Activated CD4-positive, alpha-beta T cell treated with anti-CD3 and anti-CD28 coated beads, Interleukin-2, amount 50 U/mL, for 1 hour (primary cell): ENCODE results near the gene TAF4.
A peak's percentile ranks its signal among the peaks of the same experiment; 100 is the strongest.

Source experiments
- DNase-seq: peaks from one replicate; pipeline ENCODE4 v3.0.0-alpha.2; 2020

The TAF4 gene

GRCh38 chr20:62018437-62019143 lies 47.1 kb downstream of the TAF4 start:
- no peak for DNase-seq

- DNase-seq: no peak
Measured at GRCh38 chr20:62015540-62016288, 50.0 kb downstream of the TAF4 start.

GRCh38 chr20:62014889-62015537 lies 50.7 kb downstream of the TAF4 start:
- no peak for DNase-seq

GRCh38 chr20:62014488-62014775 lies 51.2 kb downstream of the TAF4 start:
- DNase-seq: no peak

- no peak for DNase-seq
Measured at GRCh38 chr20:62012631-62013030, 53.0 kb downstream of the TAF4 start.

DNA sequence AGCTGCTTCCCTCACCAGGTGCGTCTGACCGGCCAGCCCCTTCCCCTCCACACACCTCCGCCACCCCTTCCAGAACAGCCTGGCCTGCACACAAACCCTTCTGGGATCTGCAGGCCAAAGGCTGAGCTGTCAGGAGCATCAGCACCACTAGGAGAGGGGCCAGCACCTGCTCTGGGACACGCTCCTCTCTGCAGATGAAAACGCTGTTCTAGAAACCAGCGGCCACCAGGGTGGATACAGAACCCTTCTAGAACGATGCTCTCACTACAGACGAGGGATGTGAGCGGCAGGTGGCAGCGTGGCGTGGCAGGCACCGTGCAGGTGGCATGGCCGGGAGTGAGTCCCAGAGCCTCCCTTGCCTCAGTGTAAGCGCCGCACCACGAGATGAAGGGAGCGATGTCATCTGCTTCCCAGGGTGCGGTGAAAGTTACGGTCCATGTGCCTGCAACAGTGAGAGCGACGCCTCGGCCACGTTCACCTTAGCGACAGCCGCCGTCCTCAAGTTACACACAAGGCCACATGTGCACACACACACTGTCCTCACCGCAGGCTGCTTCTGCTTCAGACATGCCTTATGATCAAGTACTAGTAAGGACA lies 53.6 kb downstream of the TAF4 start:
- DNase-seq: no peak

DNA sequence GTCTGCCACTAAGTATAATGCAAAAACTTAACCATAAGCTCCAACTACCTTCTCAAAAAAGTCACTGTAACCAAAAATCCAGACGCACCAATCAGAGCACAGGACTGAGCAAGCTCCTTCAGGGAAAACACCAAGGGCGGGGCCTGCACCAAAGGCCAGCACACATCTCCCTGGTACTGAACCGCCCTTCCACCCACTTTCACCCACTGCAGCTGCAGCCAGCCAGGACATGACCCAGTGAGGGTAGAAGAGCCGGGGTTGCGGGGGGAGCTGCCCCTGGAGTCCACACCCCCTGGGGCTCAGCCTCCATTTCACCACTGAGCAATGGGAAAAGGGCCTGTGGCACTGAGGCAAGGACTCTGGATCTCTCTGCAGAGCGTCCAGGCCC lies 54.3 kb downstream of the TAF4 start:
- DNase-seq: no peak

- peak; percentile 64 for DNase-seq
Measured at GRCh38 chr20:62010551-62011402, 54.9 kb downstream of the TAF4 start.

- no peak for DNase-seq
Measured at GRCh38 chr20:62009869-62010445, 55.7 kb downstream of the TAF4 start.

GRCh38 chr20:62009322-62009721 lies 56.4 kb downstream of the TAF4 start:
- no peak for DNase-seq

DNA sequence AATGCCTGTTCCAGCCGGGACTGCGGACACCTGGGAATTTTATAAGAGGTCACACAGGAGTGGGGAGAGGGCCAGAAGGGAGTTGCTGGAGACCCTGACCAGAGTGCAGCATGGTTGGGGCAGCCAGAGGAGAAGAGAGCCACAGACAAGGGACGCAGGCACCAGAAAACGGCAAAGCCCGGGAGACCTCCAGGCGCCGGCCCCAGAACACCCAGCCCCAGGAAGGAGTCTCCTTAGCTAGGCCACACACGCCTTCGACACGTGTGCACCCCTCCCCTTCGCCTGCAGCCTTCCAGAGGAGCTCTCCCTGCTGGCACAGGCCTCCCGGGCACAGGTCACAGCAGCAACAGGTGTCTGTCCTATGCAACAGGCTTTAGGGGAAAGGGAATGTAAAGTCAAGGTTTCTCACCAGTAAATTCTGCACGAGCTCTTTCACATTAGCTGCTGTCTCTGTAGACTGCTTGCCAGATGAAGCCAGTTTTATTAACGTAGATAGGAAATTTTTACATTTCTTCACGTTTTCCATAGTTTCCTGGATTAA lies 57.0 kb downstream of the TAF4 start:
- no peak for DNase-seq

DNA sequence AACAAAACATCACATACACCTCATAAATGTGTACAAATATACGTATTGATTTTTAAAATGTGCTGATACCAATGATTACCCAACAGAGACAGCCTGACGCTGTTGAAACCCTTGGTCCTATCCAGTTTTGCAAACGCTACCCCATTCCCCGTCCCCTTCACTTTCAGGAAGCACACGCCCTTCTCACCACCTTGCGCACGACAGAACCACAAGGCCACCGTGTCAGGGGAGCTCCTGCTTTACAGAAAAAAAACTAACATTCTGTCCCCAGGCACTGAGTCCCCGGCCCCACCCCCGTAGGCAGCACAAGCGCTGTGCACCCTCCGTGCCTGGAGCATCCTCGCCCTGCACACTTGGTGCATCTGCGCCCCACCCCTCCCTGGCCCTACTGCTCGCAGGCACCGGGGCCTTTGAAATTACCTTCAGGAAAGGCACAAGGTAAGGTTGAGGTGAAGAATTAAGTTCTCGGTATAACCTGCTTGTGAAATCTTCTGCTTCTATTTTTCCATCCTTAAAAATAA lies 58.5 kb downstream of the TAF4 start:
- no peak for DNase-seq

DNA sequence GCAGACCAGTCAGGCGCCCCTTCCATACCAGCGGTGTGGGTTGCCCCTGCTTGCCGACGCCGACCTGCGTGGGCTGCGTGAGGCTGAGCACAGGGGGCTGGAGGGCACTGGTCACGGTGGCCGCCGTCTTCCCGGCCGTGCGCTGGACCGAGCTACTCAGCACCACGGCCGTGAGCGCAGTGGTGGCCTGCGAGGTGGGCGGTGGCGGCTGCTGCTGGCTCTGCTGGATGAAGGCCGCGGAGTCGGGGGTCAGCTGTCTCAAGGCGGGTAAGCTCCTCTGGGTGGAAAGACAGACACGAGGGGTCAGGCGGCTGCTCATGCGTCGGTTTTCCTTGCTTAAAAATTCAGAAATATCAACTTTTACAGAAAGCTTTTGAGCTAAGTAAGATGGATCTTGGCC lies 59.2 kb downstream of the TAF4 start:
- DNase-seq: no peak

DNA sequence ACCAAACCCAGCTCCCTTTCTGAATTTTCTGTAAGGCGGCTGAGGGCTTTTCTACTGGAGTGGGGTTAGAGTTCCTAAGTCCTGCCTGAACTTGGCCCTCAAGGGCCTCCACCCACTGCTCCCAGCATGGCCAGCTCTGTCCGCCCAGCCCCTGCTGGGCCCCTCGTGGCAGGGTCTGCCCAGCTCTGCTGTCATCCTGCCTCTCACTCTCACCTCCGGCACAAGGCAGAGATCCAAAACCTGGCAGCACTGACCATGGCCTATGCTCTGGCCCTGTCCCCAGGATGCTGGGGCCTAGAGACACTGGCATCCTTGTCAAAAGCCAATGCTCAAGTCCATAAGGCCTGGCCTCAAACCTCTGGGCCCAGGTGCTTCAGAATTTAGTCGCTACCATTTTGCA lies 61.1 kb downstream of the TAF4 start:
- no peak for DNase-seq

DNA sequence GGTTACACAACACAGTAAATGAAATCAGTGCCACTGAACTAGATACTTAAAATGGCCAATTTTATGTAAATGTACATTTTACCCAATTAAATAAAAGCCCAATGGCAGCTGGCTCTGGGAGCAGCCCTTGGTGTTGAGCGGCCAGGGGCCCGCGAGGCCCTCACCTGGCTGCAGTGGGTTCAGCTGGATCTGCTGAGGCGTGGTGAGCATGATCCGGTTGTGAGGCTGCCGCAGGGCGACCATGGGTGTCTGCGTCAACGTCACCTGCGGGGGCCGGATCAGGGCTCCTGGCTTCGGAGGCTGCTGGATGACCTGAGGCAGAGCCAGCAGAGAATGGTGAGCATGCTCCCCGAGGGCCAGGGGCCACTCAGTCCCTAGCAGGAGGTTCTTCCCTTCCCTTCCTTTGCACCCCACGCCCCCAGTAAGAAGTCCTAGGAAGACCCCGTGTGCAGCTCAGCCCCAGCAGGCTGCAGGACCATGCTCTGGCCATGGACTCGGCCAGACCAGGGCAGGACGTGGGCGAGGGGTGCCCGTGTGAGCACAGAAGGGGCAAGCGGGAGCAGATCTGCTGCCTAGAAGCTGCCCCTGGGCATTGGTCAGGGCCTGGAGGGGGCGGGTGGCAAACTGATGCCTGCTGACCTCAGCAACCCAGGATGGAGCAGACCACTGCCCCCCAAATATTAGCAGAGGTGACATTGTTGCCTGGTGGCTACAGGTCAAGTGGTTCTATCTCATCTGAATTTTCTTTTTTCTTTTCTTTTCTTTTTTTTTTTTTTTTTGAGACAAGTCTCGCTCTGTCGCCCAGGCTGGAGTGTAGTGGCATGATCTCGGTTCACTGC lies 61.9 kb downstream of the TAF4 start:
- DNase-seq: no peak

- DNase-seq: no peak
Measured at GRCh38 chr20:62002882-62003480, 62.7 kb downstream of the TAF4 start.

DNA sequence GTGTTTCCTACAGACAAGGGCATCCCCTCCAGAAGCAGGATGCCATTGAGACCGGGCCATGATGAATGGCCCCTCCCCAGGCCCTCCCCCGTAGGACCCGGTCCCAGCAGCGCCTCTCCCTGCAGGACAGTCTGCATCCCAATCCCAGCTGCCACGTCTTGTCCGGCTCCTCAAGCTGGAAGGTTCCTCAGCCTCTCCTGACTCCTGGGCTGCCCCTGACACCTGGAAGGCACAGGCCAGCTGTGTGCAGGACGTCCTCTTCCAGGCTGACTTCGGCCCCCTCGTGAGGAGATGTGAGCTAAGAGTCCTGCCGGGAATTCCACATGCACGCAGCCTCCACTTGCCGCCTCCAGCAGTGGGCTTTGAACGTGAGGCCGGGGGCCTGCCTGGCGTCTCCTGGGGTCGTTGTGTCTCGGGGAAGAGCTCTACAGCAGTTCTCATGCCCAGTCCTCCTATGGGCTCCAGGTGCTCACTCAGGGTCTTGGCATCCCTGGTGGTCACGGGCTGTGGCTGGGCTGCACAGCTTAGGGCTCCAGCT lies 64.4 kb downstream of the TAF4 start:
- DNase-seq: no peak

DNA sequence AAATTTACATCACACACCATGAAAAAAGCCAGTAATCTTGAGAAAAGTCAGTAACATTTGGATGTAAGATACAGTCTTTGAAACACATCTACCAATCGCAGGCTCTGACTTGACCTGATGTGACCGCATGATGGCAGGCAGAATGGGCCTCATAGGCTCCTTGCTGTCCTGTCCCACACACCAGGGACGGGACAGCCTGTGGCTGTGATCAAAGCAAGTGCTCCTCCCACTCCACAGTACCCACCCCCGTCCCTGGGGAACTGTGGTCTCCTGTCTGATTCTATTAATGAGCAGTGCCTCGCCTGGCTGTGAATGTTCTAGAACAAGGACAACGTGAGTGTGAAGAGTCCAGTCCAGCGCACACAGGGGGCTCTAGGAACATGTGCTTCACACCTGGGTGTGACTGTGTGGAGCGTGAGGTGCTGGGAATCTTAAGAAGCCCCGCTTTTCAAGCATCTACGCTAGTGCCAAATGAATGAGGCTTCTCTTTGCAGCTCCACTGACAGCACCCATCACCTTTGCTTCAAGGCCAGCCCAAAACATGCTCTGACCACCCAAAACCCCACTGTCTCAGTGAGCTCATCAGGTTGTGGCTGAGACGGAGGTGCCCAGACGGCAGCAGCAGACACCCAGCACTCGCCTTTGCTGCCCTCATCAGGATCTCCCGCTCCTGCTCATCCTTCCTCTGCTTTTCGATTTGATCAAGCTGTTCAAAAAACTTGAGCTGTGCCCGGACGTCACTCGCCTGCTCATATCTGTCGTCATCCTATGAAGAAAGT lies 67.1 kb downstream of the TAF4 start:
- no peak for DNase-seq

GRCh38 chr20:61997891-61998290 lies 67.8 kb downstream of the TAF4 start:
- no peak for DNase-seq

DNA sequence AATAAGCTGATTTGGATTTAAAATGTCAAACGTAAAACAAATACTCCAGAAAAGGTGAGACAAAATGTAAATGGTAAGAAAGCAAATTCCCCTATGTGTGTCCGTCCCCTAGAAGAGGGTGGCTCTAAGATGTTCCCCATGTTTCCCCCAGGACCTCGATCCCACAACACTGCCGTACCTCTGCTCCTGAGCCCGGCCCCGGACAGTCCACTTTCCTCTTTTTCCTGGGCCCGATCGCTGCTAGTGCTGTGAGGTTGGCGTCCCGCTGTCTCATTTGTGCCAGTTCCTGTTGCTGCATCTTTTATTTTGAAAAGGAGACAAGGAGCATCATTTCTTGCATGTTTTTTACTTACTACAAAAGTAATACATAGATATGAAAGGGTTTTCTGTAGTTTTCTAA lies 68.3 kb downstream of the TAF4 start:
- no peak for DNase-seq
